WTC11 (cell line): ENCODE measurements around the gene C1orf174. TPM values are rescaled to one million over a fixed set of nuclear protein-coding genes. Genes with fewer than 3 reads are reported as not detected.

Experiments
- ATAC-seq: fragments of 200-7000 bp; cut with Tn5 transposase; 2 replicates; pipeline ENCODE4 v1.10.0; 2021; ENCODE audit warnings: mild to moderate bottlenecking, moderate library complexity
- CTCF ChIA-PET: fragments of 300-600 bp; sonication (Branson Sonifier 250); formaldehyde crosslinking; loops from one replicate; lab custom pipeline; 2021; ENCODE audit warnings: antibody characterized with exemption; lab: Charles Lee
- POLR2A ChIA-PET: fragments of 350-600 bp; sonication (Branson Sonifier 250); formaldehyde crosslinking; loops from one replicate; lab custom pipeline; 2021; ENCODE audit warnings: antibody characterized with exemption; lab: Charles Lee
- DNase-seq: peaks from one replicate; pipeline ENCODE4 v3.0.0; 2021; ENCODE audit warnings: low spot score
- H3K27ac Mint-ChIP-seq: 2 replicates; pipeline ENCODE4 v1.8.0; 2021; ENCODE audit warnings: mixed read lengths
- H3K27me3 Mint-ChIP-seq: 2 replicates; pipeline ENCODE4 v1.8.0; 2021; ENCODE audit warnings: low read depth, mild to moderate bottlenecking, moderate library complexity, mixed read lengths
- H3K36me3 Mint-ChIP-seq: 2 replicates; pipeline ENCODE4 v1.8.0; 2021; ENCODE audit warnings: mixed read lengths
- H3K4me1 Mint-ChIP-seq: 2 replicates; pipeline ENCODE4 v1.8.0; 2022; ENCODE audit warnings: mixed read lengths
- H3K4me3 Mint-ChIP-seq: 2 replicates; pipeline ENCODE4 v1.8.0; 2021; ENCODE audit warnings: mild to moderate bottlenecking, moderate library complexity, mixed read lengths
- H3K9me3 Mint-ChIP-seq: 2 replicates; pipeline ENCODE4 v1.8.0; 2021; ENCODE audit warnings: mixed read lengths
- CBFB ChIP-seq: sonication (generic); formaldehyde crosslinking; IDR thresholded peaks from 2 replicates; pipeline ENCODE4 v1.8.1; 2022; ENCODE audit warnings: mild to moderate bottlenecking, low read depth, missing genetic modification reagents
- CTCF ChIP-seq: fragments of 200-600 bp; IDR thresholded peaks from 2 replicates; pipeline ENCODE4 v1.8.0; 2022; ENCODE audit warnings: antibody characterized with exemption
- ESRRA ChIP-seq: sonication (generic); formaldehyde crosslinking; IDR thresholded peaks from 2 replicates; pipeline ENCODE4 v1.8.1; 2022; ENCODE audit warnings: mild to moderate bottlenecking, missing genetic modification reagents, borderline replicate concordance
- FOXK1 ChIP-seq: sonication (generic); formaldehyde crosslinking; IDR thresholded peaks from 2 replicates; pipeline ENCODE4 v1.8.0; 2022; ENCODE audit warnings: mild to moderate bottlenecking, moderate library complexity, missing genetic modification reagents
- GRHL2 ChIP-seq: fragments of 250-450 bp; sonication (Bioruptor Pico); IDR thresholded peaks from 2 replicates; pipeline ENCODE4 v1.8.0; 2022; ENCODE audit warnings: mild to moderate bottlenecking, moderate library complexity; ENCODE audit not compliant: insufficient replicate concordance, severe bottlenecking
- HMGA2 ChIP-seq: fragments of 250-450 bp; sonication (Bioruptor Pico); IDR thresholded peaks from 2 replicates; pipeline ENCODE4 v1.4.0; 2021; ENCODE audit warnings: mild to moderate bottlenecking, moderate library complexity
- IRF2 ChIP-seq: sonication (generic); formaldehyde crosslinking; IDR thresholded peaks from 2 replicates; pipeline ENCODE4 v1.8.0; 2022; ENCODE audit warnings: low read depth, missing genetic modification reagents, borderline replicate concordance
- MXD4 ChIP-seq: fragments of 250-450 bp; sonication (Bioruptor Pico); IDR thresholded peaks from 2 replicates; pipeline ENCODE4 v1.8.0; 2021; ENCODE audit warnings: mild to moderate bottlenecking, moderate library complexity, borderline replicate concordance
- NFATC4 ChIP-seq: fragments of 250-450 bp; sonication (Bioruptor Pico); IDR thresholded peaks from 2 replicates; pipeline ENCODE4 v1.9.0; 2021; ENCODE audit warnings: mild to moderate bottlenecking
- NFYB ChIP-seq: sonication (generic); formaldehyde crosslinking; conservative IDR thresholded peaks from 2 replicates; pipeline ENCODE4 v1.8.0; 2022; ENCODE audit warnings: low read depth, missing genetic modification reagents
- PRDM15 ChIP-seq: sonication (generic); formaldehyde crosslinking; IDR thresholded peaks from 2 replicates; pipeline ENCODE4 v1.8.0; 2022; ENCODE audit warnings: missing genetic modification reagents
- RORB ChIP-seq: fragments of 250-450 bp; sonication (Bioruptor Pico); IDR thresholded peaks from 2 replicates; pipeline ENCODE4 v1.9.0; 2021; ENCODE audit warnings: mild to moderate bottlenecking
- SMAD4 ChIP-seq: sonication (generic); formaldehyde crosslinking; IDR thresholded peaks from 2 replicates; pipeline ENCODE4 v1.8.0; 2022; ENCODE audit warnings: mild to moderate bottlenecking, missing genetic modification reagents
- USF1 ChIP-seq: sonication (generic); formaldehyde crosslinking; IDR thresholded peaks from 2 replicates; pipeline ENCODE4 v1.8.0; 2022; ENCODE audit warnings: mild to moderate bottlenecking, missing genetic modification reagents
- ZBTB21 ChIP-seq: sonication (generic); formaldehyde crosslinking; IDR thresholded peaks from 2 replicates; pipeline ENCODE4 v1.8.1; 2023; ENCODE audit warnings: mild to moderate bottlenecking, missing genetic modification reagents, borderline replicate concordance
- ZNF263 ChIP-seq: sonication (generic); formaldehyde crosslinking; IDR thresholded peaks from 2 replicates; pipeline ENCODE4 v1.8.1; 2022; ENCODE audit warnings: low read depth, mild to moderate bottlenecking, moderate library complexity, missing genetic modification reagents
- ZNF281 ChIP-seq: sonication (generic); formaldehyde crosslinking; IDR thresholded peaks from 2 replicates; pipeline ENCODE4 v1.8.0; 2023; ENCODE audit warnings: mild to moderate bottlenecking, missing genetic modification reagents
- ZNF532 ChIP-seq: fragments of 250-450 bp; sonication (Bioruptor Pico); IDR thresholded peaks from 2 replicates; pipeline ENCODE4 v1.9.0; 2021; ENCODE audit warnings: mild to moderate bottlenecking, borderline replicate concordance
- total RNA-seq: library from RNA; stranded (reverse); gene quantifications from 3 replicates; pipeline ENCODE4 v1.2.3, GENCODE V29; 2021

Gene C1orf174
- total RNA-seq, 1 experiment from 2014 or later, result 24.2 TPM

- ChIA-PET CTCF (no interaction called here), POLR2A (no interaction called here)
- no peak overlapping the region for H3K27ac Mint-ChIP-seq
- ATAC-seq, result no peak
- H3K36me3 Mint-ChIP-seq, result peaks cover 75% of the 10 kb centered on the region
- peaks cover 31% of the 10 kb centered on the region for H3K27me3 Mint-ChIP-seq
- no peak for DNase-seq
- TF ChIP-seq FOXK1 (CRISPR knock-in tag), result no peak
- no peak for TF ChIP-seq RORB (CRISPR knock-in tag)
- no peak for TF ChIP-seq HMGA2 (CRISPR knock-in tag)
- TF ChIP-seq NFATC4 (CRISPR knock-in tag), result no peak
- no peak for TF ChIP-seq CTCF
- TF ChIP-seq USF1 (CRISPR knock-in tag), result no peak
- no peak for TF ChIP-seq PRDM15
- TF ChIP-seq NFYB (CRISPR knock-in tag), result no peak
- TF ChIP-seq ZNF263, result no peak
- TF ChIP-seq ESRRA (CRISPR knock-in tag), result no peak
- TF ChIP-seq MXD4 (CRISPR knock-in tag), result no peak
- TF ChIP-seq IRF2 (CRISPR knock-in tag), result no peak
- TF ChIP-seq ZNF281 (CRISPR knock-in tag), result no peak
- H3K4me1 Mint-ChIP-seq, result no peaks in the 10 kb centered on the region
- peaks cover 88% of the 10 kb centered on the region for H3K9me3 Mint-ChIP-seq
- H3K4me3 Mint-ChIP-seq, result no peak overlapping the region
These were observed 32.3 kb upstream of the C1orf174 start for GRCh38 chr1:3932156-3932919.

- Mint-ChIP-seq H3K27ac (no peak overlapping the region), H3K27me3 (peaks cover 31% of the 10 kb centered on the region), H3K4me1 (no peaks in the 10 kb centered on the region), H3K36me3 (peaks cover 79% of the 10 kb centered on the region), H3K4me3 (no peak overlapping the region), H3K9me3 (peaks cover 92% of the 10 kb centered on the region)
- ChIA-PET POLR2A (no interaction called here), CTCF (no interaction called here)
- DNase-seq (no peak), ATAC-seq (no peak)
- no peak for TF ChIP-seq GRHL2 (CRISPR knock-in tag)
- no peak for TF ChIP-seq SMAD4 (CRISPR knock-in tag)
- TF ChIP-seq ZBTB21 (CRISPR knock-in tag), result no peak
- TF ChIP-seq ZNF532 (CRISPR knock-in tag), result no peak
- no peak for TF ChIP-seq CBFB (CRISPR knock-in tag)
These were observed 31.2 kb upstream of the C1orf174 start for GRCh38 chr1:3931007-3931912.
